ENCODE data around the gene VCL. TPM values are rescaled to one million over a fixed set of nuclear protein-coding genes. Genes with fewer than 3 reads are reported as not detected.
"Not testable (repeated sequence)": the region's sequence is repeated elsewhere in the genome, so short reads cannot be mapped to it uniquely, and the experiment has no call there.

The VCL gene
- total and polyA plus RNA-seq, 2 donors, result 12.0 to 15.4 TPM

GRCh38 chr10:74012480-74012879 is 14.6 kb downstream of the VCL start:
- H3K36me3 ChIP-seq (ENCODE audit: control insufficient read depth in 2 of 2, insufficient read depth in 2 of 2, low read length in 1 of 2), result no peaks in the 10 kb centered on the region
- WGBS, result 56% methylated on average over 2 of the region's 2 CpGs
- DNase-seq (ENCODE audit: low read depth in 6 of 9, low spot score in 9 of 9), result no peak
- no peak overlapping the region for H3K27ac ChIP-seq (ENCODE audit: low read depth in 1 of 2, low read length in 1 of 2)
- no peaks in the 10 kb centered on the region for H3K9me3 ChIP-seq (ENCODE audit: control insufficient read depth in 2 of 2, insufficient read depth in 1 of 2, low read length in 1 of 2)
- peaks cover 3 to 8% of the 10 kb centered on the region in 2 donors for H3K4me1 ChIP-seq (ENCODE audit: control insufficient read depth in 2 of 2, insufficient read depth in 2 of 2, low read length in 2 of 2)
- H3K27me3 ChIP-seq (ENCODE audit: control insufficient read depth in 2 of 2, insufficient read depth in 1 of 2, low read length in 1 of 2), result no peaks in the 10 kb centered on the region
- H3K4me3 ChIP-seq (ENCODE audit: low read length in 2 of 2), result no peak overlapping the region

GRCh38 chr10:74013004-74013403 is 15.1 kb downstream of the VCL start:
- Histone ChIP-seq H3K4me3 (ENCODE audit: low read length in 2 of 2) (no peak overlapping the region), H3K27ac (ENCODE audit: low read depth in 1 of 2, low read length in 1 of 2) (no peak overlapping the region), H3K27me3 (ENCODE audit: control insufficient read depth in 2 of 2, insufficient read depth in 1 of 2, low read length in 1 of 2) (no peaks in the 10 kb centered on the region), H3K9me3 (ENCODE audit: control insufficient read depth in 2 of 2, insufficient read depth in 1 of 2, low read length in 1 of 2) (no peaks in the 10 kb centered on the region), H3K36me3 (ENCODE audit: control insufficient read depth in 2 of 2, insufficient read depth in 2 of 2, low read length in 1 of 2) (no peaks in the 10 kb centered on the region), H3K4me1 (ENCODE audit: control insufficient read depth in 2 of 2, insufficient read depth in 2 of 2, low read length in 2 of 2) (peaks cover 3 to 8% of the 10 kb centered on the region in 2 donors)
- no peak for DNase-seq (ENCODE audit: low read depth in 6 of 9, low spot score in 9 of 9)
- 97% methylated on average over 1 of the region's 1 CpG for WGBS

GRCh38 chr10:74014574-74014973 is 16.7 kb downstream of the VCL start:
- H3K36me3 ChIP-seq (ENCODE audit: control insufficient read depth in 2 of 2, insufficient read depth in 2 of 2, low read length in 1 of 2); DNase-seq (ENCODE audit: low read depth in 6 of 9, low spot score in 9 of 9); H3K27me3 ChIP-seq (ENCODE audit: control insufficient read depth in 2 of 2, insufficient read depth in 1 of 2, low read length in 1 of 2); H3K4me1 ChIP-seq (ENCODE audit: control insufficient read depth in 2 of 2, insufficient read depth in 2 of 2, low read length in 2 of 2); H3K9me3 ChIP-seq (ENCODE audit: control insufficient read depth in 2 of 2, insufficient read depth in 1 of 2, low read length in 1 of 2); H3K4me3 ChIP-seq (ENCODE audit: low read length in 2 of 2); H3K27ac ChIP-seq (ENCODE audit: low read depth in 1 of 2, low read length in 1 of 2): not testable (repeated sequence)
- 96% methylated on average over 3 of the region's 3 CpGs for WGBS

- 98% methylated on average over 2 of the region's 2 CpGs for WGBS
- H3K9me3 ChIP-seq (ENCODE audit: control insufficient read depth in 2 of 2, insufficient read depth in 1 of 2, low read length in 1 of 2), result no peaks in the 10 kb centered on the region
- H3K27ac ChIP-seq (ENCODE audit: low read depth in 1 of 2, low read length in 1 of 2), result no peak overlapping the region
- no peaks in the 10 kb centered on the region for H3K27me3 ChIP-seq (ENCODE audit: control insufficient read depth in 2 of 2, insufficient read depth in 1 of 2, low read length in 1 of 2)
- H3K36me3 ChIP-seq (ENCODE audit: control insufficient read depth in 2 of 2, insufficient read depth in 2 of 2, low read length in 1 of 2), result no peaks in the 10 kb centered on the region
- H3K4me1 ChIP-seq (ENCODE audit: control insufficient read depth in 2 of 2, insufficient read depth in 2 of 2, low read length in 2 of 2), result no peaks in the 10 kb centered on the region
- no peak overlapping the region for H3K4me3 ChIP-seq (ENCODE audit: low read length in 2 of 2)
- no peak for DNase-seq (ENCODE audit: low read depth in 6 of 9, low spot score in 9 of 9)
These were observed 20.3 kb downstream of the VCL start for GRCh38 chr10:74018241-74018640.

GRCh38 chr10:74021248-74022055 is 23.5 kb downstream of the VCL start:
- no peak overlapping the region for H3K4me3 ChIP-seq (ENCODE audit: low read length in 2 of 2)
- H3K36me3 ChIP-seq (ENCODE audit: control insufficient read depth in 2 of 2, insufficient read depth in 2 of 2, low read length in 1 of 2), result no peaks in the 10 kb centered on the region
- H3K27ac ChIP-seq (ENCODE audit: low read depth in 1 of 2, low read length in 1 of 2), result no peak overlapping the region
- no peak for DNase-seq (ENCODE audit: low read depth in 6 of 9, low spot score in 9 of 9)
- no peaks in the 10 kb centered on the region for H3K4me1 ChIP-seq (ENCODE audit: control insufficient read depth in 2 of 2, insufficient read depth in 2 of 2, low read length in 2 of 2)
- H3K9me3 ChIP-seq (ENCODE audit: control insufficient read depth in 2 of 2, insufficient read depth in 1 of 2, low read length in 1 of 2), result no peaks in the 10 kb centered on the region
- 89% methylated on average over 4 of the region's 4 CpGs for WGBS
- no peaks in the 10 kb centered on the region for H3K27me3 ChIP-seq (ENCODE audit: control insufficient read depth in 2 of 2, insufficient read depth in 1 of 2, low read length in 1 of 2)

GRCh38 chr10:74022926-74023629 is 25.2 kb downstream of the VCL start:
- no peak overlapping the region for H3K27ac ChIP-seq (ENCODE audit: low read depth in 1 of 2, low read length in 1 of 2)
- no peak overlapping the region for H3K4me3 ChIP-seq (ENCODE audit: low read length in 2 of 2)
- no peak for DNase-seq (ENCODE audit: low read depth in 6 of 9, low spot score in 9 of 9)
- H3K9me3 ChIP-seq (ENCODE audit: control insufficient read depth in 2 of 2, insufficient read depth in 1 of 2, low read length in 1 of 2), result no peaks in the 10 kb centered on the region
- WGBS, result 69% methylated on average over 5 of the region's 5 CpGs
- no peaks in the 10 kb centered on the region for H3K27me3 ChIP-seq (ENCODE audit: control insufficient read depth in 2 of 2, insufficient read depth in 1 of 2, low read length in 1 of 2)
- no peaks in the 10 kb centered on the region for H3K36me3 ChIP-seq (ENCODE audit: control insufficient read depth in 2 of 2, insufficient read depth in 2 of 2, low read length in 1 of 2)
- H3K4me1 ChIP-seq (ENCODE audit: control insufficient read depth in 2 of 2, insufficient read depth in 2 of 2, low read length in 2 of 2), result no peaks in the 10 kb centered on the region

GRCh38 chr10:74024600-74024999 is 26.7 kb downstream of the VCL start:
- H3K4me3 ChIP-seq (ENCODE audit: low read length in 2 of 2), result no peak overlapping the region
- H3K27ac ChIP-seq (ENCODE audit: low read depth in 1 of 2, low read length in 1 of 2), result no peak overlapping the region
- no peaks in the 10 kb centered on the region for H3K4me1 ChIP-seq (ENCODE audit: control insufficient read depth in 2 of 2, insufficient read depth in 2 of 2, low read length in 2 of 2)
- H3K36me3 ChIP-seq (ENCODE audit: control insufficient read depth in 2 of 2, insufficient read depth in 2 of 2, low read length in 1 of 2), result no peaks in the 10 kb centered on the region
- no peaks in the 10 kb centered on the region for H3K27me3 ChIP-seq (ENCODE audit: control insufficient read depth in 2 of 2, insufficient read depth in 1 of 2, low read length in 1 of 2)
- no peak for DNase-seq (ENCODE audit: low read depth in 6 of 9, low spot score in 9 of 9)
- no peaks in the 10 kb centered on the region for H3K9me3 ChIP-seq (ENCODE audit: control insufficient read depth in 2 of 2, insufficient read depth in 1 of 2, low read length in 1 of 2)

- no peak overlapping the region for H3K4me3 ChIP-seq (ENCODE audit: low read length in 2 of 2)
- H3K9me3 ChIP-seq (ENCODE audit: control insufficient read depth in 2 of 2, insufficient read depth in 1 of 2, low read length in 1 of 2), result no peaks in the 10 kb centered on the region
- no peaks in the 10 kb centered on the region for H3K27me3 ChIP-seq (ENCODE audit: control insufficient read depth in 2 of 2, insufficient read depth in 1 of 2, low read length in 1 of 2)
- no peak for DNase-seq (ENCODE audit: low read depth in 6 of 9, low spot score in 9 of 9)
- WGBS, result 95% methylated on average over 5 of the region's 5 CpGs
- no peak overlapping the region for H3K27ac ChIP-seq (ENCODE audit: low read depth in 1 of 2, low read length in 1 of 2)
- no peaks in the 10 kb centered on the region for H3K4me1 ChIP-seq (ENCODE audit: control insufficient read depth in 2 of 2, insufficient read depth in 2 of 2, low read length in 2 of 2)
- no peaks in the 10 kb centered on the region for H3K36me3 ChIP-seq (ENCODE audit: control insufficient read depth in 2 of 2, insufficient read depth in 2 of 2, low read length in 1 of 2)
These were observed 27.6 kb downstream of the VCL start for GRCh38 chr10:74025380-74025978.

- Histone ChIP-seq H3K36me3 (ENCODE audit: control insufficient read depth in 2 of 2, insufficient read depth in 2 of 2, low read length in 1 of 2) (no peaks in the 10 kb centered on the region), H3K9me3 (ENCODE audit: control insufficient read depth in 2 of 2, insufficient read depth in 1 of 2, low read length in 1 of 2) (no peaks in the 10 kb centered on the region), H3K27me3 (ENCODE audit: control insufficient read depth in 2 of 2, insufficient read depth in 1 of 2, low read length in 1 of 2) (no peaks in the 10 kb centered on the region), H3K4me3 (ENCODE audit: low read length in 2 of 2) (no peak overlapping the region), H3K4me1 (ENCODE audit: control insufficient read depth in 2 of 2, insufficient read depth in 2 of 2, low read length in 2 of 2) (no peaks in the 10 kb centered on the region), H3K27ac (ENCODE audit: low read depth in 1 of 2, low read length in 1 of 2) (no peak overlapping the region)
- WGBS, result 90% methylated on average over 3 of the region's 3 CpGs
- no peak for DNase-seq (ENCODE audit: low read depth in 6 of 9, low spot score in 9 of 9)
These were observed 28.6 kb downstream of the VCL start for GRCh38 chr10:74026428-74027015.
